GM12892 (cell line): ENCODE measurements around the gene MAT1A.

ENCODE experiments used
- POLR2AphosphoS5 ChIP-seq: IDR thresholded peaks from 2 replicates; pipeline ENCODE4 v1.6.1; 2011; ENCODE audit warnings: low read depth, low read length, control low read depth
- TAF1 ChIP-seq: IDR thresholded peaks from 2 replicates; pipeline ENCODE4 v1.6.1; 2011; ENCODE audit warnings: low read depth, mild to moderate bottlenecking, control low read depth, low read length, borderline replicate concordance

GRCh38 chr10:80288849-80289248 lies 609 bp downstream of the MAT1A start:
- TF ChIP-seq POLR2AphosphoS5 (no peak), TAF1 (no peak)
